ENCODE data around the gene CYTH1. TPM values are rescaled to one million over a fixed set of nuclear protein-coding genes. Genes with fewer than 3 reads are reported as not detected.

Gene CYTH1
- polyA plus RNA-seq, 1 of the 3 experiments (the other 2 are of a cell fraction): 23.8 TPM

DNA sequence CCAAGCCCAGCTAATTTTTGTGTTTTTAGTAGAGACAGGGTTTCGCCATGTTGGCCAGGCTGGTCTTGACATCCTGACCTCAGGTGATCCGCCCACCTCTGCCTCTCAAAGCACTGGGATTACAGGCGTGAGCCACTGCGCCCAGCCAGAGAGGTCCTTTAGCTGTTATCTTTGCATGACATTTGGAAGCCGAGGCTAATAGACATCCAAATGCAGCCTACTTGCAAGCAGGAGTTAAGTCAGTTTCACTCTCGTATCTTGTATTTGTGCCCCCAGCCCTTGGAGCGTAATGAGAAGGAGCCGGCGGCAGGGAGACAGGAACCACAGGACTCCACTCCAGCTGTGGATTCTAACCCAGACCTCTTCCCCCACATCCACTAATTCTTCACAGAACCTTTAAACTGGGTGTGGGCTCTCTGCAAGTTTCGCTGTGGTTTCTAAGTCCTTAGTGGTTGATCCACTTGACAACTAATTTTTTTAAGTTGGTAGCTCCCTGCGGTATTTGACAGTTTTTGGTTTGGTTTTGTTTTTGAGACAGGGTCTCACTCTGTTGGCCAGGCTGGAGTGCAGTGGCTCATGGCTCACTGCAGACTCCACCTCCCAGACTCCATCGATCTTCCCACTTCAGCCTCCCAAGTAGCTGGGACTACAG lies 3.1 kb upstream of the CYTH1 start (continued):
- TF ChIP-seq, protein P1, sequence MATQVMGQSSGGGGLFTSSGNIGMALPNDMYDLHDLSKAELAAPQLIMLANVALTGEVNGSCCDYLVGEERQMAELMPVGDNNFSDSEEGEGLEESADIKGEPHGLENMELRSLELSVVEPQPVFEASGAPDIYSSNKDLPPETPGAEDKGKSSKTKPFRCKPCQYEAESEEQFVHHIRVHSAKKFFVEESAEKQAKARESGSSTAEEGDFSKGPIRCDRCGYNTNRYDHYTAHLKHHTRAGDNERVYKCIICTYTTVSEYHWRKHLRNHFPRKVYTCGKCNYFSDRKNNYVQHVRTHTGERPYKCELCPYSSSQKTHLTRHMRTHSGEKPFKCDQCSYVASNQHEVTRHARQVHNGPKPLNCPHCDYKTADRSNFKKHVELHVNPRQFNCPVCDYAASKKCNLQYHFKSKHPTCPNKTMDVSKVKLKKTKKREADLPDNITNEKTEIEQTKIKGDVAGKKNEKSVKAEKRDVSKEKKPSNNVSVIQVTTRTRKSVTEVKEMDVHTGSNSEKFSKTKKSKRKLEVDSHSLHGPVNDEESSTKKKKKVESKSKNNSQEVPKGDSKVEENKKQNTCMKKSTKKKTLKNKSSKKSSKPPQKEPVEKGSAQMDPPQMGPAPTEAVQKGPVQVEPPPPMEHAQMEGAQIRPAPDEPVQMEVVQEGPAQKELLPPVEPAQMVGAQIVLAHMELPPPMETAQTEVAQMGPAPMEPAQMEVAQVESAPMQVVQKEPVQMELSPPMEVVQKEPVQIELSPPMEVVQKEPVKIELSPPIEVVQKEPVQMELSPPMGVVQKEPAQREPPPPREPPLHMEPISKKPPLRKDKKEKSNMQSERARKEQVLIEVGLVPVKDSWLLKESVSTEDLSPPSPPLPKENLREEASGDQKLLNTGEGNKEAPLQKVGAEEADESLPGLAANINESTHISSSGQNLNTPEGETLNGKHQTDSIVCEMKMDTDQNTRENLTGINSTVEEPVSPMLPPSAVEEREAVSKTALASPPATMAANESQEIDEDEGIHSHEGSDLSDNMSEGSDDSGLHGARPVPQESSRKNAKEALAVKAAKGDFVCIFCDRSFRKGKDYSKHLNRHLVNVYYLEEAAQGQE (IDR thresholded peaks at IDR 0.05; ENCODE audit: low read depth, low read length): no peak
- no peak for TF ChIP-seq FOXM1 (IDR thresholded peaks at IDR 0.05; ENCODE audit: low read depth)
- no peak for TF ChIP-seq YY1 (IDR thresholded peaks at IDR 0.05; ENCODE audit: low read depth)
- TF ChIP-seq GATA2 (CRISPR knock-in tag; IDR thresholded peaks at IDR 0.05): no peak
- TF ChIP-seq MEF2A (IDR thresholded peaks at IDR 0.05; ENCODE audit: borderline replicate concordance, low read depth): no peak
- TF ChIP-seq RAD21 (IDR thresholded peaks at IDR 0.05; ENCODE audit: low read length): no peak

DNA sequence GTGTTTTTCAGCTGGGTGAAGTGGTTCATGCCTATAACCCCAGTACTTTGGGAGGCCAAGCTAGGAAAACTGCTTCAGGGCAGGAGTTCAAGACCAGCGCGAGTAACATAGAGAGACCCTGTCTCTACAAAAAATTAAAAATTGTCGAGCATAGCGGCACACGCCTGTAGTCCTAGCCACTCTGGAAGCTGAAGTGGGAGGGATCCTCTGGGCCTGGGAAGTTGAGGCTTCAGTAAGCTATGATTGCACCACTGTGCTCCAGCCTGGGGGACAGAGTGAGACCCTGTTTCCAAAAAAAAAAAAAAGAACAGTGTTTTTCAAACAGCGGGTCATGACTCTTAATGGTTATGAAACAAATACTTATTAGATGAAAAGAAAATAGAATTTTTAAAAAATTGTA lies 2.3 kb upstream of the CYTH1 start:
- no peak overlapping the region for H3K27ac ChIP-seq (ENCODE audit: low read depth in 2 of 2, low read length in 1 of 2)

DNA sequence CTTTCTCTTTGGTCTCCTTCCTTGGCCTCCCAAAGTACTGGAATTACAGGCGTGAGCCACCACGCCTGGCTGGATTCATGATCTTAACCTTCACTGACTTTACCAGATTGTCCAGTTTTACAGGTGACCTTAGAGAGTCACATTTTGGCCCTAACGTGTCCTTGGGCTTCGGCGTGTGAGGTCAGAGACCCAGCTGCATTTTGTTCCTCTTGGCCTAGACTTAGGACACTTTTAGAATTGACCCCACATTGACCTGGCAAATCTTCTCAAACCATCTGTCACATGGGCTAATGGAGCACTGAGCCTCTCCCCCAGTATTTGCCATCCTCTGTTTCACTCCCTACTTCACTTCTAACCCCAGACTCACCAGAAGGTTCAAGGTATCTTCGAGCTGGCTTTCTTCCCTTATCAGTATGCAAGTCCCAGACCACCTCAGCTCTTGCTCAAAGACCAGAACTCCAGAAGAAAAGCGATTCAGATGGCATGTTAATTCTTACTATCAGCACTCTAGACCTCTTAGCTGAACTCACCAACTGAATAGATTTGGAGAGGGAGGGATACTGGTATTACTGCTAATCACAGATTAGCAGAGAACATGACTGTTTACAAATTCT lies 1.7 kb upstream of the CYTH1 start:
- WGBS (ENCODE audit: low lambda C conversion rate): 89% methylated on average over 7 of the region's 7 CpGs
- Histone ChIP-seq H3K4me3 (ENCODE audit: low read depth in 2 of 2, low read length in 1 of 2) (no peak overlapping the region), H3K4me2 (no peak overlapping the region), H3K79me2 (ENCODE audit: insufficient read depth) (peaks cover 31% of the 10 kb centered on the region), H3K36me3 (replicated peaks in 1 of 2; ENCODE audit: control insufficient read depth in 1 of 2, insufficient read depth in 2 of 2, low read length in 1 of 2) (no peaks in the 10 kb centered on the region), H4K20me1 (ENCODE audit: insufficient read depth) (peaks cover 10% of the 10 kb centered on the region), H3F3A (replicated peaks; ENCODE audit: insufficient read depth) (peaks cover 23% of the 10 kb centered on the region), H3K9me2 (no peaks in the 10 kb centered on the region), H3K9me3 (no peaks in the 10 kb centered on the region), H3K9ac (no peak overlapping the region), H3K4me1 (ENCODE audit: control insufficient read depth in 1 of 2, insufficient read depth in 2 of 2, low read depth in 1 of 2, low read length in 1 of 2) (peaks cover 0 to 3% of the 10 kb centered on the region in 2 experiments; a peak in 1 of 4 replicates), H2AFZ (ENCODE audit: low read depth) (no peak overlapping the region), H3K27ac (ENCODE audit: low read depth in 2 of 2, low read length in 1 of 2) (no peak overlapping the region), H3K27me3 (ENCODE audit: insufficient read depth) (no peaks in the 10 kb centered on the region)
- CTCF ChIA-PET: interaction anchor here (0.7 to 4.8 kb wide), 8 partner anchors 15 to 617 kb away, joined by 3 to 30 read pairs (median 3); no protein-coding TSS in a partner anchor
- DNase-seq: no peak
- POLR2A ChIA-PET: no interaction called here
- TF ChIP-seq JUND (IDR thresholded peaks at IDR 0.05) (no peak), FOXJ3 (CRISPR knock-in tag; IDR thresholded peaks at IDR 0.05) (no peak), EP300 (IDR thresholded peaks at IDR 0.05; ENCODE audit: borderline replicate concordance in 1 of 2, low read depth in 1 of 2, low read length in 1 of 2) (no peak), RXRA (IDR thresholded peaks at IDR 0.05; ENCODE audit: borderline replicate concordance, low read depth) (no peak), POLR2AphosphoS5 (IDR thresholded peaks at IDR 0.05; ENCODE audit: low read depth, low read length) (no peak)
- TF ChIP-seq, protein P2, sequence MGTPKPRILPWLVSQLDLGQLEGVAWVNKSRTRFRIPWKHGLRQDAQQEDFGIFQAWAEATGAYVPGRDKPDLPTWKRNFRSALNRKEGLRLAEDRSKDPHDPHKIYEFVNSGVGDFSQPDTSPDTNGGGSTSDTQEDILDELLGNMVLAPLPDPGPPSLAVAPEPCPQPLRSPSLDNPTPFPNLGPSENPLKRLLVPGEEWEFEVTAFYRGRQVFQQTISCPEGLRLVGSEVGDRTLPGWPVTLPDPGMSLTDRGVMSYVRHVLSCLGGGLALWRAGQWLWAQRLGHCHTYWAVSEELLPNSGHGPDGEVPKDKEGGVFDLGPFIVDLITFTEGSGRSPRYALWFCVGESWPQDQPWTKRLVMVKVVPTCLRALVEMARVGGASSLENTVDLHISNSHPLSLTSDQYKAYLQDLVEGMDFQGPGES (IDR thresholded peaks at IDR 0.05; ENCODE audit: low read depth, low read length): no peak
- TF ChIP-seq, protein P3, sequence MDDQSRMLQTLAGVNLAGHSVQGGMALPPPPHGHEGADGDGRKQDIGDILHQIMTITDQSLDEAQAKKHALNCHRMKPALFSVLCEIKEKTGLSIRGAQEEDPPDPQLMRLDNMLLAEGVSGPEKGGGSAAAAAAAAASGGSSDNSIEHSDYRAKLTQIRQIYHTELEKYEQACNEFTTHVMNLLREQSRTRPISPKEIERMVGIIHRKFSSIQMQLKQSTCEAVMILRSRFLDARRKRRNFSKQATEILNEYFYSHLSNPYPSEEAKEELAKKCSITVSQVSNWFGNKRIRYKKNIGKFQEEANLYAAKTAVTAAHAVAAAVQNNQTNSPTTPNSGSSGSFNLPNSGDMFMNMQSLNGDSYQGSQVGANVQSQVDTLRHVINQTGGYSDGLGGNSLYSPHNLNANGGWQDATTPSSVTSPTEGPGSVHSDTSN (IDR thresholded peaks at IDR 0.05): no peak

More for the DNA sequence above, 2.3 kb upstream of the CYTH1 start:
- peaks cover 25% of the 10 kb centered on the region for H3K79me2 ChIP-seq (ENCODE audit: insufficient read depth)
- no peak overlapping the region for H2AFZ ChIP-seq (ENCODE audit: low read depth)
- no peaks in the 10 kb centered on the region for H3K36me3 ChIP-seq (replicated peaks in 1 of 2; ENCODE audit: control insufficient read depth in 1 of 2, insufficient read depth in 2 of 2, low read length in 1 of 2)
- H3K9ac ChIP-seq: no peak overlapping the region
- ChIA-PET POLR2A (no interaction called here), CTCF (interaction anchor here (0.7 to 4.8 kb wide), 8 partner anchors 15 to 617 kb away, joined by 3 to 30 read pairs (median 3); no protein-coding TSS in a partner anchor)
- H3F3A ChIP-seq (replicated peaks; ENCODE audit: insufficient read depth): peaks cover 23% of the 10 kb centered on the region
- no peak overlapping the region for H3K4me3 ChIP-seq (ENCODE audit: low read depth in 2 of 2, low read length in 1 of 2)
- DNase-seq: no peak
- H4K20me1 ChIP-seq (ENCODE audit: insufficient read depth): peaks cover 9% of the 10 kb centered on the region
- WGBS (ENCODE audit: low lambda C conversion rate): 93% methylated on average over 6 of the region's 6 CpGs
- no peaks in the 10 kb centered on the region for H3K27me3 ChIP-seq (ENCODE audit: insufficient read depth)
- TF ChIP-seq FOXJ3 (CRISPR knock-in tag; IDR thresholded peaks at IDR 0.05): no peak
- TF ChIP-seq, protein P4, sequence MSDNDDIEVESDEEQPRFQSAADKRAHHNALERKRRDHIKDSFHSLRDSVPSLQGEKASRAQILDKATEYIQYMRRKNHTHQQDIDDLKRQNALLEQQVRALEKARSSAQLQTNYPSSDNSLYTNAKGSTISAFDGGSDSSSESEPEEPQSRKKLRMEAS (IDR thresholded peaks at IDR 0.05; ENCODE audit: low read depth): no peak
- no peak for TF ChIP-seq MXI1 (IDR thresholded peaks at IDR 0.05; ENCODE audit: low read depth, low read length)
- TF ChIP-seq MEF2A (IDR thresholded peaks at IDR 0.05; ENCODE audit: borderline replicate concordance, low read depth): no peak
- no peak for TF ChIP-seq SMC3 (IDR thresholded peaks at IDR 0.05; ENCODE audit: low read depth, low read length)
- no peak for TF ChIP-seq RCOR1 (IDR thresholded peaks at IDR 0.05; ENCODE audit: low read length)
- H3K9me3 ChIP-seq: no peaks in the 10 kb centered on the region
- peaks cover 3 to 7% of the 10 kb centered on the region in 2 experiments; a peak in 2 of 4 replicates for H3K4me1 ChIP-seq (ENCODE audit: control insufficient read depth in 1 of 2, insufficient read depth in 2 of 2, low read depth in 1 of 2, low read length in 1 of 2)
- no peaks in the 10 kb centered on the region for H3K9me2 ChIP-seq
- H3K4me2 ChIP-seq: no peak overlapping the region
